GM15510 (cell line): ENCODE measurements around the gene SMIM5.

Source experiments
- POLR2A ChIP-seq: IDR thresholded peaks from 3 replicates; pipeline ENCODE4 v1.6.1; 2011; ENCODE audit warnings: borderline replicate concordance; ENCODE audit not compliant: insufficient read length; ENCODE audit errors: extremely low read depth

SMIM5 gene

DNA sequence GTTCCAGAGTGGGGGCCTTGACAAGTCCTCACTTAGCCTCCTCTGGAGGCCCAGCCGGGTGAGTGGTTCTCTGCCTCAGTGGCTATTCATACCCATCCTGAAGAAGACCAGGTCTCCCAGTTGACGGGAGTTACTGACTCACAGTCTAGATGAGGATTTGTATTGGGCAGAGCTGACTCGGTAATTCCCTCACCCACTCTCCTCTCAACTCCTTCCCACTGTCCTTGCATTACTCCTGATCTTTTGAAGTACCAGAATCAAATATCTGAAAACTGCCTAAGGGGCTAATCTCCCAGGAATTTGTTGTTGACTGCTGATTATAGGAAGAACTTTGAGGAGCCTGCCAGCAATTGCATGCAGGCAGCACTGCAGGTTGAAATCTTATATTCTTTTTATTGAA, 48.1 kb downstream of the SMIM5 start:
- TF ChIP-seq POLR2A, result no peak

DNA sequence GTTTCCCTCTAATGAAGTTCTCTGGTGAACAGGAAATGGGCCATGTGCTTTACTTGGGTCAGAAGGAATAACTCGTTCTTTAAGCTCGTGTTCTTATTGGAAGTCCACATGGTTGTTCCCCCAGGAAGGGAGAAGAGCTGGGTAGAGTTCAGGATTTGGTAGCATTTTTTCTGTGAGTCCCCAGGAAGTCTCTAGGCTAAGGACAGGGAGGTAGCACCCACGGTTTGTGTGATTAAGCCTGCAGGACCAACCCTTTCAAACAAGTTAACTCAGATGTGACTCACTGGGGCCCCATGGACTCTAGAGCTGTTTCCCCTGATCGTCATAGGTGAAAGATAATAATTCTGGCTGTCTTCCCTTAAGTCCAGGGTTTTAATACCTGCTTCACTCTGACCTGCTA, 50.3 kb downstream of the SMIM5 start:
- no peak for TF ChIP-seq POLR2A

DNA sequence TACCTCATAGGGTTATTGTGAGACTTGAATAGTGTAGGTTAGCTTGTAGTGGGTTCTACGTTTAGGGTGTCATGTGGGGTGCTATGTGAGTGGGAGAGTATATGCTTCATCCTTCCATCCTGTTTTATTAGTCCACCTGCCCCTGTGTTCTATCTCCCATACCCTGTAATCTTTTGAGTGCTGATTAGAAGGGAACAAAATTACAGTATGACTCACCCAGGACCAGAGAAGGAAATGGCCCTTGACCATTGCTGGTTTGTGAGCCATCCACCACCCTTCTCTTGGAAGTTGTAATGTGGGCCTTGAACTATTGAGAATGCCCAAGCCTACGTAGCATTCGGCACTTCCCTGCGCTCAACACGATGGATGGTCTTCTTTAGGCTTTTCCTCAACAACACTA, 51.0 kb downstream of the SMIM5 start:
- no peak for TF ChIP-seq POLR2A

DNA sequence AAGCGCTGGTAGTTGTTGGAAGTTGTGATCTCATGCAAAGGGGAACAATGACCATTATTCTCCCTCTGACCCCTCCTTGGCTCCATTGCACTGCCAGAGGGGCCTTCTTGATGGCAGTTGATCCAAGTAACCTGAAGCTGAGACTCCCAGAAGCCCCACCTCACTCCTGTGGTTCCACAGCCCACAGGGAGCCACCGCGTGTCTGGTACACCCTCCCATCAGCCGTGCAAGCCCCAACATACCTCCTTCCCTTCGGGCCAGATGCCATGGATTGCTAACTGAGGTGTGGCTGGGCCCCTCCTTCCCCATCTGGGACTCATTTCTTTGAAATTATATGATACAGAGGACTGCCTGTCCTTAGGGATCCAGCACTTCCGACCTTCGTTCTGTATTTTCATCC, 51.7 kb downstream of the SMIM5 start:
- TF ChIP-seq POLR2A, result no peak

DNA sequence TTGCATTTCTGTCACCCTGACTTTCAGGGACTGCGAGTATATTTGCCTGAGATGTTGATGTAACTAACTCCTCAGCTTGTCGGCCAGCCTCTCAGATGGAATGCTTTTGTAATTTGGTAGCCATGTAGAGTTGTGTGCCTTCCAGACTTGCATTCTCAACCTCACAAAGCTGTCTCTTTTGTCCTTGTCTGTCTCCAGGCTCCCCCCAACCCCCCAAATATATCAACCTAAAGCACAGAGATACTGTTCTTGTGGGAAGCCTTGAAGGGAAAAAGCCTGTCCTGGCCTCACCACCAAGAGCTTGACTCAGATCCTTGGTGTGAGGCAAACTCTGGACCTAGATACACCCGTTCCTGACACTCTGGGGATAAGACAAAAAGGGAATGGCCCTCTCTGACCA, 52.3 kb downstream of the SMIM5 start:
- TF ChIP-seq POLR2A, result no peak

DNA sequence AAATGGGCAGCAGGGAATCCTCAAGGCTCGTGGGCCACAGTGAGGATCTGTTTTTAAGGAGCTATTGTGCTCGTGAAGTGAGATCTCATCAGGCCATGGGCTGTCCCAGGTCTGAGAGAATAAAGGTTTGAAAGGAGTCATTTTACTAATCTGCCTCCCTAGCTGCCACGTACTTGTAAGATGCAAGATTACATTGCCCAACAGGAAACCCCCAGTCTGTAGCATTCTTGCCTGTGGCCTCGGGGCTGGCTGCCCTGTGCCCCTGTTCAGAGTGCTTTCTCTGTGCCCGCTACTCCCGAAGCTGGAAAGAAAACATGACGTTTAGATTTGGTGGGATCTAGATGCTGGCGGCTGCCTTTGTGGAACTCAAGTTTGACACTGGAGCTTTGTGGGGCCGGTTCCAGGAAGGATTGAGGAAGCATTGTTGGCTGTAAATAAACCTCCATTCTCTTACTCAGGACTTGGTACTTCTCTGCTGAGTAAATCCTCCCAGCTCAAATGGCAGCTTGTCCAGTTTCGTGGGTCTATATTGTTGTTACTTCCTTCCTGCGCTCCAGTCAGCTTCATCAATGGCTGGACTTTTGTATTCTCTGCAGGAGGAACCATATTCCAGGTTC, 55.1 kb downstream of the SMIM5 start:
- TF ChIP-seq POLR2A, result no peak

DNA sequence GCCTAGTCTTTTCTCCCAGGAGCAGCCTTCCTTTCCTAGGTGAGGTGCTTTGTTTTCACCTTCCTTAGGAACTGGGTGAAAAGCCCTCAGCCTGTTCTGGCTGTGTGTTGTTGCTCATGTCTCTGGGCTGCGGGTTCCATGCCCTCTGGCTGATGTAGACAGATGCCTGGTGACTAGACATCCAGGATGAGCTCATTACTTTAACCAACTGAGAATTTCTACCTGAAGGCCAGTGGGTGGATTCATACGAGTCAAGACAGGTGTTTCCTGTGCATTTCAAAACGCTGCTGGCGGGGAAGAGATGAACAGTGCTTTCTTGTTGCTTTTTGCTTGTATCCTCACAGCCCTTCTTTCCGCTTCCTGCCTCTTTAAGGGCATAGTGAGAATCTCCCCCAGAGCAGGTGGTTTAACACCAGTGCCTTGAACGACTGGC, 56.2 kb downstream of the SMIM5 start:
- no peak for TF ChIP-seq POLR2A
